ENCODE data around the gene TNFAIP1. TPM values are rescaled to one million over a fixed set of nuclear protein-coding genes. Genes with fewer than 3 reads are reported as not detected.
"Not testable (repeated sequence)": the region's sequence is repeated elsewhere in the genome, so short reads cannot be mapped to it uniquely, and the experiment has no call there.

Gene TNFAIP1
- total RNA-seq, 2 experiments from 2014 or later: 24.4 to 27.3 TPM

- POLR2A ChIA-PET; H3K9me3 Mint-ChIP-seq; H3K27ac Mint-ChIP-seq; H3K27me3 Mint-ChIP-seq; intact Hi-C loops (cut with micrococcal nuclease); DNase-seq; H3K4me3 Mint-ChIP-seq: not testable (repeated sequence)
- CTCF ChIA-PET: interaction anchor here (1.5 kb wide), 1 partner anchor 78 kb away, joined by 4 read pairs; no protein-coding TSS in a partner anchor
- Mint-ChIP-seq H3K36me3 (peaks cover 16% of the 10 kb centered on the region), H3K4me1 (ENCODE audit: low read depth) (peaks cover 34% of the 10 kb centered on the region)
Observed at GRCh38 chr17:28338769-28339212, 3.2 kb downstream of the TNFAIP1 start.

GRCh38 chr17:28339431-28339830, 3.9 kb downstream of the TNFAIP1 start:
- H3K27me3 Mint-ChIP-seq: no peaks in the 10 kb centered on the region
- no peak overlapping the region for H3K27ac Mint-ChIP-seq
- peaks cover 27% of the 10 kb centered on the region for H3K4me1 Mint-ChIP-seq (ENCODE audit: low read depth)
- peaks cover 22% of the 10 kb centered on the region for H3K36me3 Mint-ChIP-seq
- ChIA-PET CTCF (no interaction called here), POLR2A (no interaction called here)
- DNase-seq: no peak
- H3K4me3 Mint-ChIP-seq: no peak overlapping the region
- H3K9me3 Mint-ChIP-seq: no peaks in the 10 kb centered on the region
- intact Hi-C loops (cut with micrococcal nuclease): no loop called here

- intact Hi-C loops (cut with micrococcal nuclease): no loop called here
- ChIA-PET POLR2A (no interaction called here), CTCF (no interaction called here)
- Mint-ChIP-seq H3K27me3 (no peaks in the 10 kb centered on the region), H3K27ac (no peak overlapping the region), H3K9me3 (no peaks in the 10 kb centered on the region), H3K4me1 (ENCODE audit: low read depth) (peaks cover 21% of the 10 kb centered on the region), H3K4me3 (no peak overlapping the region), H3K36me3 (peaks cover 22% of the 10 kb centered on the region)
- DNase-seq: no peak
Observed at GRCh38 chr17:28340374-28340773, 4.8 kb downstream of the TNFAIP1 start.

- ChIA-PET POLR2A (no interaction called here), CTCF (no interaction called here)
- peaks cover 25% of the 10 kb centered on the region for H3K36me3 Mint-ChIP-seq
Observed at GRCh38 chr17:28341516-28341915, 6.0 kb downstream of the TNFAIP1 start.

GRCh38 chr17:28342313-28342712, 6.8 kb downstream of the TNFAIP1 start:
- ChIA-PET CTCF (no interaction called here), POLR2A (no interaction called here)
- DNase-seq: no peak
- Mint-ChIP-seq H3K4me1 (ENCODE audit: low read depth) (peaks cover 9% of the 10 kb centered on the region), H3K9me3 (no peaks in the 10 kb centered on the region), H3K27ac (no peak overlapping the region), H3K36me3 (peaks cover 29% of the 10 kb centered on the region), H3K4me3 (no peak overlapping the region), H3K27me3 (no peaks in the 10 kb centered on the region)
- intact Hi-C loops (cut with micrococcal nuclease): no loop called here

More at GRCh38 chr17:28341516-28341915, 6.0 kb downstream of the TNFAIP1 start:
- H3K27ac Mint-ChIP-seq: no peak overlapping the region
- intact Hi-C loops (cut with micrococcal nuclease): no loop called here
- DNase-seq: no peak
- H3K9me3 Mint-ChIP-seq: no peaks in the 10 kb centered on the region
- H3K4me1 Mint-ChIP-seq (ENCODE audit: low read depth): peaks cover 17% of the 10 kb centered on the region
- no peaks in the 10 kb centered on the region for H3K27me3 Mint-ChIP-seq
- no peak overlapping the region for H3K4me3 Mint-ChIP-seq

- H3K4me1 Mint-ChIP-seq (ENCODE audit: low read depth): peaks cover 3% of the 10 kb centered on the region
- no peak overlapping the region for H3K27ac Mint-ChIP-seq
- no peaks in the 10 kb centered on the region for H3K9me3 Mint-ChIP-seq
- no peaks in the 10 kb centered on the region for H3K27me3 Mint-ChIP-seq
- peaks cover 33% of the 10 kb centered on the region for H3K36me3 Mint-ChIP-seq
- ChIA-PET CTCF (no interaction called here), POLR2A (no interaction called here)
- H3K4me3 Mint-ChIP-seq: no peak overlapping the region
- DNase-seq: no peak
- intact Hi-C loops (cut with micrococcal nuclease): no loop called here
Observed at GRCh38 chr17:28343491-28343932, 8.0 kb downstream of the TNFAIP1 start.

- DNase-seq: no peak
- H3K4me3 Mint-ChIP-seq: no peak overlapping the region
- H3K27ac Mint-ChIP-seq: no peak overlapping the region
- ChIA-PET POLR2A (no interaction called here), CTCF (no interaction called here)
- no peaks in the 10 kb centered on the region for H3K4me1 Mint-ChIP-seq (ENCODE audit: low read depth)
- no peaks in the 10 kb centered on the region for H3K9me3 Mint-ChIP-seq
- intact Hi-C loops (cut with micrococcal nuclease): no loop called here
- H3K27me3 Mint-ChIP-seq: no peaks in the 10 kb centered on the region
- H3K36me3 Mint-ChIP-seq: peaks cover 38% of the 10 kb centered on the region
Observed at GRCh38 chr17:28344011-28344410, 8.4 kb downstream of the TNFAIP1 start.

- H3K4me3 Mint-ChIP-seq: no peak overlapping the region
- H3K9me3 Mint-ChIP-seq: no peaks in the 10 kb centered on the region
- intact Hi-C loops (cut with micrococcal nuclease): no loop called here
- no peak for DNase-seq
- H3K27ac Mint-ChIP-seq: no peak overlapping the region
- H3K4me1 Mint-ChIP-seq (ENCODE audit: low read depth): no peaks in the 10 kb centered on the region
- peaks cover 39% of the 10 kb centered on the region for H3K36me3 Mint-ChIP-seq
- H3K27me3 Mint-ChIP-seq: no peaks in the 10 kb centered on the region
- ChIA-PET POLR2A (interaction anchor here (0.9 kb wide), 1 partner anchor 9 kb away, joined by 5 read pairs; the partner anchor contains the start of genes IFT20 and TNFAIP1), CTCF (no interaction called here)
Observed at GRCh38 chr17:28344435-28344901, 8.9 kb downstream of the TNFAIP1 start.

- DNase-seq: no peak
- H3K27me3 Mint-ChIP-seq: no peaks in the 10 kb centered on the region
- POLR2A ChIA-PET: interaction anchor here (0.9 to 1.3 kb wide), 2 partner anchors 10 kb away, joined by 4 to 5 read pairs; partner anchors contain the start of genes IFT20 and TNFAIP1
- CTCF ChIA-PET: interaction anchor here (0.6 to 1.7 kb wide), 2 partner anchors 8 to 10 kb away, joined by 3 to 5 read pairs; partner anchors contain the start of genes IFT20 and TNFAIP1
- H3K4me1 Mint-ChIP-seq (ENCODE audit: low read depth): no peaks in the 10 kb centered on the region
- H3K36me3 Mint-ChIP-seq: peaks cover 38% of the 10 kb centered on the region
- intact Hi-C loops (cut with micrococcal nuclease): no loop called here
- no peak overlapping the region for H3K4me3 Mint-ChIP-seq
- H3K9me3 Mint-ChIP-seq: no peaks in the 10 kb centered on the region
- peak overlapping the region; percentile 23 for H3K27ac Mint-ChIP-seq
Observed at GRCh38 chr17:28345419-28346198, 10.0 kb downstream of the TNFAIP1 start.

- POLR2A ChIA-PET: interaction anchor here (1.3 kb wide), 1 partner anchor 11 kb away, joined by 4 read pairs; the partner anchor contains the start of genes IFT20 and TNFAIP1
- no peaks in the 10 kb centered on the region for H3K9me3 Mint-ChIP-seq
- CTCF ChIA-PET: interaction anchor here (1.3 to 1.7 kb wide), 2 partner anchors 8 to 10 kb away, joined by 3 to 5 read pairs; partner anchors contain the start of gene TNFAIP1
Observed at GRCh38 chr17:28346199-28346580, 10.6 kb downstream of the TNFAIP1 start.

GRCh38 chr17:28346746-28347246, 11.2 kb downstream of the TNFAIP1 start:
- no peaks in the 10 kb centered on the region for H3K4me1 Mint-ChIP-seq (ENCODE audit: low read depth)
- no peak overlapping the region for H3K4me3 Mint-ChIP-seq
- no peaks in the 10 kb centered on the region for H3K9me3 Mint-ChIP-seq
- no peak overlapping the region for H3K27ac Mint-ChIP-seq
- POLR2A ChIA-PET: interaction anchor here (1.3 to 2.3 kb wide), 3 partner anchors 10 to 11 kb away, joined by 4 to 14 read pairs (median 9); partner anchors contain the start of genes IFT20, POLDIP2 and TNFAIP1
- H3K27me3 Mint-ChIP-seq: no peaks in the 10 kb centered on the region
- intact Hi-C loops (cut with micrococcal nuclease): no loop called here
- DNase-seq: no peak
- CTCF ChIA-PET: interaction anchor here (1.3 to 1.7 kb wide), 2 partner anchors 9 to 11 kb away, joined by 3 to 5 read pairs; partner anchors contain the start of gene TNFAIP1
- H3K36me3 Mint-ChIP-seq: peaks cover 42% of the 10 kb centered on the region

More at GRCh38 chr17:28346199-28346580, 10.6 kb downstream of the TNFAIP1 start:
- H3K27ac Mint-ChIP-seq: peak overlapping the region; percentile 23
- H3K4me3 Mint-ChIP-seq: no peak overlapping the region
- intact Hi-C loops (cut with micrococcal nuclease): no loop called here
- peaks cover 40% of the 10 kb centered on the region for H3K36me3 Mint-ChIP-seq
- no peak for DNase-seq
- no peaks in the 10 kb centered on the region for H3K4me1 Mint-ChIP-seq (ENCODE audit: low read depth)
- no peaks in the 10 kb centered on the region for H3K27me3 Mint-ChIP-seq

GRCh38 chr17:28347261-28347891, 11.8 kb downstream of the TNFAIP1 start:
- intact Hi-C loops (cut with micrococcal nuclease): no loop called here
- Mint-ChIP-seq H3K4me3 (no peak overlapping the region), H3K27ac (no peak overlapping the region), H3K4me1 (ENCODE audit: low read depth) (no peaks in the 10 kb centered on the region), H3K27me3 (no peaks in the 10 kb centered on the region), H3K36me3 (peaks cover 40% of the 10 kb centered on the region), H3K9me3 (no peaks in the 10 kb centered on the region)
- ChIA-PET CTCF (interaction anchor here (1.3 to 1.7 kb wide), 2 partner anchors 10 to 11 kb away, joined by 3 to 5 read pairs; partner anchors contain the start of gene TNFAIP1), POLR2A (interaction anchor here (1.8 to 2.3 kb wide), 2 partner anchors 10 to 12 kb away, joined by 9 to 14 read pairs; partner anchors contain the start of genes IFT20, POLDIP2 and TNFAIP1)
- no peak for DNase-seq
